Endometrial microvascular endothelial cells (primary cell): ENCODE measurements around the gene MUCL3. TPM values are rescaled to one million over a fixed set of nuclear protein-coding genes. Genes with fewer than 3 reads are reported as not detected.
"Not testable (repeated sequence)": the region's sequence is repeated elsewhere in the genome, so short reads cannot be mapped to it uniquely, and the experiment has no call there.

Experiments used
- in situ Hi-C: cut with HindIII; loops from 2 replicates; pipeline ENCODE4 v1.10.0; 2017; ENCODE audit warnings: low sequenced_read_pairs, low pct_unique_long_range_greater_than_20kb; ENCODE audit errors: inconsistent ontology term
- total RNA-seq: library from RNA; depleted of rRNA; stranded (reverse); fragments of >200 nt; gene quantifications from one replicate; pipeline ENCODE4 v1.2.3, GENCODE V29; 2015; ENCODE audit errors: inconsistent ontology term

The MUCL3 gene
- total RNA-seq, 1 donor from 2014 or later = not detected

GRCh38 chr6:31000067-31000860 is 59.5 kb downstream of the MUCL3 start:
- in situ Hi-C loops = not testable (repeated sequence)

- in situ Hi-C loops = no loop called here
Measured at GRCh38 chr6:31001281-31001888, 60.6 kb downstream of the MUCL3 start.

DNA sequence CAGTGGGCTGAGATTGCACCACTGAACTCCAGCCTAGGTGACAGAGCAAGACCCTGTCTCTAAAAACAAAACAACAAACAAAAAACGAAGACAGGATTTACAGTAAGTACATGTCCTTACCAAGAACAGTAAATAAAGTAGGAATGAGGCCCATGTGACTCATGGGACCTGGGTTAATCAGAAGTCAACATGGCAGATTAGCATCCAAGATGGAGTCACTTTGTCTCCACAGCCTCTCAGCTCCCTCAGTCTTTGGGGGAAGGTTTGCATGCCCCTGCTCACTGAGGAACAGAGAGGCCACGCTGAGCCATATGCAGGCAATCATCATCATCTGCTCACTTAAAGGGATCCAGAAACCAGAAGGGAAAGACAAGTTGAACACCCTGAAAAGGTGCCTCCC is 61.7 kb downstream of the MUCL3 start:
- in situ Hi-C loops = no loop called here

Other genes starting within 250 kb of the MUCL3 start
- gene NRM, start 250.0 kb upstream of the MUCL3 start, total RNA-seq = 30.8 TPM
- gene MDC1, start 223.7 kb upstream of the MUCL3 start, total RNA-seq = 17.1 TPM
- gene TUBB, start 220.6 kb upstream of the MUCL3 start, total RNA-seq = 1,274 TPM
- 133 TPM for gene FLOT1, start 198.3 kb upstream of the MUCL3 start, total RNA-seq
- 76.4 TPM for gene IER3, start 196.4 kb upstream of the MUCL3 start, total RNA-seq
- 16.6 TPM for gene DDR1, start 56.5 kb upstream of the MUCL3 start, total RNA-seq
- gene GTF2H4, start 32.8 kb upstream of the MUCL3 start, total RNA-seq = 11.6 TPM
- 37.4 TPM for gene VARS2, start 26.7 kb upstream of the MUCL3 start, total RNA-seq
- gene SFTA2, start 8.8 kb upstream of the MUCL3 start, total RNA-seq = not detected
- gene MUC21, start 42.7 kb downstream of the MUCL3 start, total RNA-seq = not detected
- gene MUC22, start 69.5 kb downstream of the MUCL3 start, total RNA-seq = not detected
- not detected for gene C6orf15, start 171.6 kb downstream of the MUCL3 start, total RNA-seq
- gene PSORS1C1, start 173.8 kb downstream of the MUCL3 start, total RNA-seq = 0.46 TPM
- gene CDSN, start 179.5 kb downstream of the MUCL3 start, total RNA-seq = not detected
- gene PSORS1C2, start 198.1 kb downstream of the MUCL3 start, total RNA-seq = not detected
- gene CCHCR1, start 216.8 kb downstream of the MUCL3 start, total RNA-seq = 30.2 TPM
- gene TCF19, start 217.6 kb downstream of the MUCL3 start, total RNA-seq = 53.7 TPM
- gene POU5F1, start 229.7 kb downstream of the MUCL3 start, total RNA-seq = 6.4 TPM